WTC11 (cell line): ENCODE data around the gene ADGRL4. TPM values are rescaled to one million over a fixed set of nuclear protein-coding genes. Genes with fewer than 3 reads are reported as not detected.

ENCODE experiments used
- ATAC-seq: fragments of 200-7000 bp; cut with Tn5 transposase; 2 replicates; pipeline ENCODE4 v1.10.0; 2021; ENCODE audit warnings: mild to moderate bottlenecking, moderate library complexity
- CTCF ChIA-PET: fragments of 300-600 bp; sonication (Branson Sonifier 250); formaldehyde crosslinking; loops from one replicate; lab custom pipeline; 2021; ENCODE audit warnings: antibody characterized with exemption; lab: Charles Lee
- POLR2A ChIA-PET: fragments of 350-600 bp; sonication (Branson Sonifier 250); formaldehyde crosslinking; loops from one replicate; lab custom pipeline; 2021; ENCODE audit warnings: antibody characterized with exemption; lab: Charles Lee
- DNase-seq: peaks from one replicate; pipeline ENCODE4 v3.0.0; 2021; ENCODE audit warnings: low spot score
- H3K27ac Mint-ChIP-seq: 2 replicates; pipeline ENCODE4 v1.8.0; 2021; ENCODE audit warnings: mixed read lengths
- H3K27me3 Mint-ChIP-seq: 2 replicates; pipeline ENCODE4 v1.8.0; 2021; ENCODE audit warnings: low read depth, mild to moderate bottlenecking, moderate library complexity, mixed read lengths
- H3K36me3 Mint-ChIP-seq: 2 replicates; pipeline ENCODE4 v1.8.0; 2021; ENCODE audit warnings: mixed read lengths
- H3K4me1 Mint-ChIP-seq: 2 replicates; pipeline ENCODE4 v1.8.0; 2022; ENCODE audit warnings: mixed read lengths
- H3K4me3 Mint-ChIP-seq: 2 replicates; pipeline ENCODE4 v1.8.0; 2021; ENCODE audit warnings: mild to moderate bottlenecking, moderate library complexity, mixed read lengths
- H3K9me3 Mint-ChIP-seq: 2 replicates; pipeline ENCODE4 v1.8.0; 2021; ENCODE audit warnings: mixed read lengths
- ATF1 ChIP-seq: sonication (generic); formaldehyde crosslinking; IDR thresholded peaks from 2 replicates; pipeline ENCODE4 v1.8.1; 2023; ENCODE audit warnings: mild to moderate bottlenecking, moderate library complexity, missing genetic modification reagents
- CREB1 ChIP-seq: sonication (generic); formaldehyde crosslinking; IDR thresholded peaks from 2 replicates; pipeline ENCODE4 v1.8.0; 2023; ENCODE audit warnings: mild to moderate bottlenecking, missing genetic modification reagents
- FOXP1 ChIP-seq: sonication (generic); formaldehyde crosslinking; IDR thresholded peaks from 2 replicates; pipeline ENCODE4 v1.8.0; 2022; ENCODE audit warnings: missing genetic modification reagents, mild to moderate bottlenecking, moderate library complexity, borderline replicate concordance
- HMGA2 ChIP-seq: fragments of 250-450 bp; sonication (Bioruptor Pico); IDR thresholded peaks from 2 replicates; pipeline ENCODE4 v1.4.0; 2021; ENCODE audit warnings: mild to moderate bottlenecking, moderate library complexity
- JAZF1 ChIP-seq: fragments of 250-450 bp; sonication (Bioruptor Pico); IDR thresholded peaks from 2 replicates; pipeline ENCODE4 v1.9.0; 2021; ENCODE audit warnings: moderate library complexity, mild to moderate bottlenecking, inconsistent platforms
- NR1H2 ChIP-seq: sonication (generic); formaldehyde crosslinking; IDR thresholded peaks from 2 replicates; pipeline ENCODE4 v1.9.0; 2021; ENCODE audit warnings: mild to moderate bottlenecking, moderate library complexity, missing genetic modification reagents
- RELA ChIP-seq: sonication (generic); formaldehyde crosslinking; IDR thresholded peaks from 2 replicates; pipeline ENCODE4 v1.8.1; 2022; ENCODE audit warnings: missing genetic modification reagents, mild to moderate bottlenecking, borderline replicate concordance
- SMAD4 ChIP-seq: sonication (generic); formaldehyde crosslinking; IDR thresholded peaks from 2 replicates; pipeline ENCODE4 v1.8.0; 2022; ENCODE audit warnings: mild to moderate bottlenecking, missing genetic modification reagents
- SOX15 ChIP-seq: fragments of 250-450 bp; sonication (Bioruptor Pico); IDR thresholded peaks from 2 replicates; pipeline ENCODE4 v1.9.0; 2021; ENCODE audit warnings: mild to moderate bottlenecking
- ZNF317 ChIP-seq: sonication (generic); formaldehyde crosslinking; IDR thresholded peaks from 2 replicates; pipeline ENCODE4 v1.8.1; 2023; ENCODE audit warnings: low read depth, mild to moderate bottlenecking, moderate library complexity, missing genetic modification reagents, borderline replicate concordance
- ZNF423 ChIP-seq: fragments of 250-450 bp; sonication (Bioruptor Pico); IDR thresholded peaks from 2 replicates; pipeline ENCODE4 v2.1.2; 2022; ENCODE audit warnings: mild to moderate bottlenecking, moderate library complexity
- total RNA-seq: library from RNA; stranded (reverse); gene quantifications from 3 replicates; pipeline ENCODE4 v1.2.3, GENCODE V29; 2021
- TF ChIP-seq, protein P1 (sequence below): fragments of 250-450 bp; sonication (Bioruptor Pico); IDR thresholded peaks from 2 replicates; pipeline ENCODE4 v1.8.0; 2021; ENCODE audit warnings: mild to moderate bottlenecking
- TF ChIP-seq, protein P2 (sequence below): sonication (generic); formaldehyde crosslinking; IDR thresholded peaks from 2 replicates; pipeline ENCODE4 v1.8.1; 2023; ENCODE audit warnings: mild to moderate bottlenecking, missing genetic modification reagents
- TF ChIP-seq, protein P3 (sequence below): sonication (generic); formaldehyde crosslinking; IDR thresholded peaks from 2 replicates; pipeline ENCODE4 v1.8.0; 2023; ENCODE audit warnings: missing genetic modification reagents, mild to moderate bottlenecking, borderline replicate concordance
- TF ChIP-seq, protein P4 (sequence below): sonication (generic); formaldehyde crosslinking; IDR thresholded peaks from 2 replicates; pipeline ENCODE4 v1.8.0; 2022; ENCODE audit warnings: mild to moderate bottlenecking, missing genetic modification reagents
- TF ChIP-seq, protein P5 (sequence below): sonication (generic); formaldehyde crosslinking; IDR thresholded peaks from 2 replicates; pipeline ENCODE4 v1.8.1; 2022; ENCODE audit warnings: mild to moderate bottlenecking, missing genetic modification reagents, moderate library complexity, borderline replicate concordance
- TF ChIP-seq, protein P6 (sequence below): fragments of 250-450 bp; sonication (Bioruptor Pico); IDR thresholded peaks from 2 replicates; pipeline ENCODE4 v1.9.0; 2021; ENCODE audit warnings: mild to moderate bottlenecking
- TF ChIP-seq, protein P7 (sequence below): sonication (generic); formaldehyde crosslinking; IDR thresholded peaks from 2 replicates; pipeline ENCODE4 v1.8.0; 2022; ENCODE audit warnings: mild to moderate bottlenecking, missing genetic modification reagents

The ADGRL4 gene
- total RNA-seq, 1 experiment from 2014 or later = 0.37 TPM

DNA sequence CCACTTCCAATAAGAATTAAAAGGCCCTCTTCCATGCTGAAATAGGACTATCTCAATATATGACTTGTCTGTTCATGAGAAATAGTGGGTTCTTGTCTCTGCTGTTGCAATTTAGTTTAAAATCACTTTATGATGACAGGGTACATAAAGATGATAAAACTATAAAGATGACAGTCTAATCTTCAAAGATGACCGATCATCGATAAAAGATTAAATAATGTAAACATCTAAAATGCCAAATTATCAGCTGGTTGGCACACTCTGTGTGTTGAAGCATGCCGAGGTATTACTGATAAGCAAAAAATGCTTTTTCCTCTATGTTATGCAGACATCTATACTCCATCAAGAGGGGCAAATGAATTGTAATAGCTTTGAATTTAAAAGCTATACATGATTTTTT is 89.5 kb downstream of the ADGRL4 start (continued):
- TF ChIP-seq, protein P1, sequence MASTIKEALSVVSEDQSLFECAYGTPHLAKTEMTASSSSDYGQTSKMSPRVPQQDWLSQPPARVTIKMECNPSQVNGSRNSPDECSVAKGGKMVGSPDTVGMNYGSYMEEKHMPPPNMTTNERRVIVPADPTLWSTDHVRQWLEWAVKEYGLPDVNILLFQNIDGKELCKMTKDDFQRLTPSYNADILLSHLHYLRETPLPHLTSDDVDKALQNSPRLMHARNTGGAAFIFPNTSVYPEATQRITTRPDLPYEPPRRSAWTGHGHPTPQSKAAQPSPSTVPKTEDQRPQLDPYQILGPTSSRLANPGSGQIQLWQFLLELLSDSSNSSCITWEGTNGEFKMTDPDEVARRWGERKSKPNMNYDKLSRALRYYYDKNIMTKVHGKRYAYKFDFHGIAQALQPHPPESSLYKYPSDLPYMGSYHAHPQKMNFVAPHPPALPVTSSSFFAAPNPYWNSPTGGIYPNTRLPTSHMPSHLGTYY = no peak

DNA sequence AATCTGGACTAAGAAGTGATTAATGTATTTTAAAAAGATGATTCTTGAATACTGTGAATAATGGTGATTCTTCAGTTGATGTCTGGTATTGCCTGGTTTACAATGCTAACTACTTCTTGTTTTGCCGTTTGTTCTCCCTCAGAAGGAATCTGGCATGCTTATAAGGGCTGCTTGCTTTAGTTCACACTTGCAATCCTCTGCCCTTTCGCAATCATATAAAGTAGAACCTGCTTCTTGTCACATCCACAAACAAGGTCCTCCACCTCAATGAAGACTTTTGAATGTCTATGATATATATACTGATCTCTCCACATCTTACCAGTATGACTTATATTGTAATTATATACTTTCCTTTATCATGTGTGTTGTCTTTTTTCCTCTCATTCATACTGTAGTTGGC is 92.6 kb downstream of the ADGRL4 start:
- Mint-ChIP-seq H3K27me3 (no peaks in the 10 kb centered on the region), H3K4me1 (0 out of 2 replicates have a peak, but pooled peaks cover 3% of the 10 kb centered on the region), H3K9me3 (peaks cover 3% of the 10 kb centered on the region), H3K27ac (no peak overlapping the region), H3K36me3 (no peaks in the 10 kb centered on the region), H3K4me3 (no peak overlapping the region)
- ChIA-PET POLR2A (no interaction called here), CTCF (no interaction called here)
- DNase-seq = no peak
- TF ChIP-seq, protein P2, sequence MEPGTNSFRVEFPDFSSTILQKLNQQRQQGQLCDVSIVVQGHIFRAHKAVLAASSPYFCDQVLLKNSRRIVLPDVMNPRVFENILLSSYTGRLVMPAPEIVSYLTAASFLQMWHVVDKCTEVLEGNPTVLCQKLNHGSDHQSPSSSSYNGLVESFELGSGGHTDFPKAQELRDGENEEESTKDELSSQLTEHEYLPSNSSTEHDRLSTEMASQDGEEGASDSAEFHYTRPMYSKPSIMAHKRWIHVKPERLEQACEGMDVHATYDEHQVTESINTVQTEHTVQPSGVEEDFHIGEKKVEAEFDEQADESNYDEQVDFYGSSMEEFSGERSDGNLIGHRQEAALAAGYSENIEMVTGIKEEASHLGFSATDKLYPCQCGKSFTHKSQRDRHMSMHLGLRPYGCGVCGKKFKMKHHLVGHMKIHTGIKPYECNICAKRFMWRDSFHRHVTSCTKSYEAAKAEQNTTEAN (CRISPR knock-in tag) = no peak
- TF ChIP-seq RELA (CRISPR knock-in tag) = no peak
- TF ChIP-seq, protein P3, sequence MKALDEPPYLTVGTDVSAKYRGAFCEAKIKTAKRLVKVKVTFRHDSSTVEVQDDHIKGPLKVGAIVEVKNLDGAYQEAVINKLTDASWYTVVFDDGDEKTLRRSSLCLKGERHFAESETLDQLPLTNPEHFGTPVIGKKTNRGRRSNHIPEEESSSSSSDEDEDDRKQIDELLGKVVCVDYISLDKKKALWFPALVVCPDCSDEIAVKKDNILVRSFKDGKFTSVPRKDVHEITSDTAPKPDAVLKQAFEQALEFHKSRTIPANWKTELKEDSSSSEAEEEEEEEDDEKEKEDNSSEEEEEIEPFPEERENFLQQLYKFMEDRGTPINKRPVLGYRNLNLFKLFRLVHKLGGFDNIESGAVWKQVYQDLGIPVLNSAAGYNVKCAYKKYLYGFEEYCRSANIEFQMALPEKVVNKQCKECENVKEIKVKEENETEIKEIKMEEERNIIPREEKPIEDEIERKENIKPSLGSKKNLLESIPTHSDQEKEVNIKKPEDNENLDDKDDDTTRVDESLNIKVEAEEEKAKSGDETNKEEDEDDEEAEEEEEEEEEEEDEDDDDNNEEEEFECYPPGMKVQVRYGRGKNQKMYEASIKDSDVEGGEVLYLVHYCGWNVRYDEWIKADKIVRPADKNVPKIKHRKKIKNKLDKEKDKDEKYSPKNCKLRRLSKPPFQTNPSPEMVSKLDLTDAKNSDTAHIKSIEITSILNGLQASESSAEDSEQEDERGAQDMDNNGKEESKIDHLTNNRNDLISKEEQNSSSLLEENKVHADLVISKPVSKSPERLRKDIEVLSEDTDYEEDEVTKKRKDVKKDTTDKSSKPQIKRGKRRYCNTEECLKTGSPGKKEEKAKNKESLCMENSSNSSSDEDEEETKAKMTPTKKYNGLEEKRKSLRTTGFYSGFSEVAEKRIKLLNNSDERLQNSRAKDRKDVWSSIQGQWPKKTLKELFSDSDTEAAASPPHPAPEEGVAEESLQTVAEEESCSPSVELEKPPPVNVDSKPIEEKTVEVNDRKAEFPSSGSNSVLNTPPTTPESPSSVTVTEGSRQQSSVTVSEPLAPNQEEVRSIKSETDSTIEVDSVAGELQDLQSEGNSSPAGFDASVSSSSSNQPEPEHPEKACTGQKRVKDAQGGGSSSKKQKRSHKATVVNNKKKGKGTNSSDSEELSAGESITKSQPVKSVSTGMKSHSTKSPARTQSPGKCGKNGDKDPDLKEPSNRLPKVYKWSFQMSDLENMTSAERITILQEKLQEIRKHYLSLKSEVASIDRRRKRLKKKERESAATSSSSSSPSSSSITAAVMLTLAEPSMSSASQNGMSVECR (CRISPR knock-in tag) = no peak
- TF ChIP-seq JAZF1 (CRISPR knock-in tag) = no peak
- no peak for TF ChIP-seq FOXP1 (CRISPR knock-in tag)
- ATAC-seq = no peak

DNA sequence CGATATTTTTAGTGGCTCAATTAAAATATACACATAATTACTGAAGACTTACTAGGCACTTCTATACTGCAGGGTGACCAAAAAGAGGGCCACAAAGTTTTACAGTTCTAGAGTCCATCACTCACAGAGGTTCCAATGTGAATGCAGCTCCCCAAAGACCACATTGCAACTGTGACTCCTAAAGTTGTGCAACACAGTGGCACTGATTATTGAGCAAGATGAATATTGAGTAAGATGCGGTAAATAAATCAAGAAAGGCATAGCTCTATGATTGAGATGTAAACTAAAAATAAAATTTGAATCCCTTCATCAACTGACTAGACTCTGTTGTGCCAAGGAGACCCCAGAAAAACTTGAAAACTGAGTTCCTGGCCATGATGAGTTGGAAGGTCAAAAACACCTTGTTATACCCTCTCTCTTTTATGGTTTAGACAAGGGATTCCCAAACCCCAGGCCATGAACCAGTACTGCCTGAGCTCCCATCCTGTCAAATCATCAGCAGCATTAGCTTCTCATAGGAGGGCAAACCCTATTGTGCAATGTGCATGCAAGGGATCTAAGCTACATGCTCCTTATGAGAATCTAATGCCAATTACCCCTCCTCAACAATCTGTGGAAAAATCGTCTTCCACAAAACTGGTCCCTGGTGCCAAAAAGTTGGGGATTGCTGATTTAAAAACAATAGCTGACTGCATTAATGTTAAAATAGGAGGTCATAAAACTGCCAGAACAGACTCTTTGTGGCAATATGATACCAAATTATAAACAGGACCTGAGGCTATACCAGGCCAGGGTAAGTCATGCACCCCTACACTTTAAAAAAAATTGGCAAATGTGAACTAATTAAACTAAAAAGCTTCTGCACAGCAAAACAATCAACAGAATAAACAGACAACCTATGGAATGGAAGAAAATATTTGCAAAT is 94.3 kb downstream of the ADGRL4 start:
- ATAC-seq (no peak), DNase-seq (no peak)
- no peak overlapping the region for H3K27ac Mint-ChIP-seq
- peaks cover 3% of the 10 kb centered on the region for H3K9me3 Mint-ChIP-seq
- no peaks in the 10 kb centered on the region for H3K36me3 Mint-ChIP-seq
- no peak overlapping the region for H3K4me3 Mint-ChIP-seq
- ChIA-PET CTCF (no interaction called here), POLR2A (no interaction called here)
- no peaks in the 10 kb centered on the region for H3K27me3 Mint-ChIP-seq
- no peaks in the 10 kb centered on the region for H3K4me1 Mint-ChIP-seq
- TF ChIP-seq NR1H2 (CRISPR knock-in tag) = no peak
- TF ChIP-seq, protein P4, sequence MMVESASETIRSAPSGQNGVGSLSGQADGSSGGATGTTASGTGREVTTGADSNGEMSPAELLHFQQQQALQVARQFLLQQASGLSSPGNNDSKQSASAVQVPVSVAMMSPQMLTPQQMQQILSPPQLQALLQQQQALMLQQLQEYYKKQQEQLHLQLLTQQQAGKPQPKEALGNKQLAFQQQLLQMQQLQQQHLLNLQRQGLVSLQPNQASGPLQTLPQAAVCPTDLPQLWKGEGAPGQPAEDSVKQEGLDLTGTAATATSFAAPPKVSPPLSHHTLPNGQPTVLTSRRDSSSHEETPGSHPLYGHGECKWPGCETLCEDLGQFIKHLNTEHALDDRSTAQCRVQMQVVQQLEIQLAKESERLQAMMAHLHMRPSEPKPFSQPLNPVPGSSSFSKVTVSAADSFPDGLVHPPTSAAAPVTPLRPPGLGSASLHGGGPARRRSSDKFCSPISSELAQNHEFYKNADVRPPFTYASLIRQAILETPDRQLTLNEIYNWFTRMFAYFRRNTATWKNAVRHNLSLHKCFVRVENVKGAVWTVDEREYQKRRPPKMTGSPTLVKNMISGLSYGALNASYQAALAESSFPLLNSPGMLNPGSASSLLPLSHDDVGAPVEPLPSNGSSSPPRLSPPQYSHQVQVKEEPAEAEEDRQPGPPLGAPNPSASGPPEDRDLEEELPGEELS (CRISPR knock-in tag) = no peak
- TF ChIP-seq, protein P5, sequence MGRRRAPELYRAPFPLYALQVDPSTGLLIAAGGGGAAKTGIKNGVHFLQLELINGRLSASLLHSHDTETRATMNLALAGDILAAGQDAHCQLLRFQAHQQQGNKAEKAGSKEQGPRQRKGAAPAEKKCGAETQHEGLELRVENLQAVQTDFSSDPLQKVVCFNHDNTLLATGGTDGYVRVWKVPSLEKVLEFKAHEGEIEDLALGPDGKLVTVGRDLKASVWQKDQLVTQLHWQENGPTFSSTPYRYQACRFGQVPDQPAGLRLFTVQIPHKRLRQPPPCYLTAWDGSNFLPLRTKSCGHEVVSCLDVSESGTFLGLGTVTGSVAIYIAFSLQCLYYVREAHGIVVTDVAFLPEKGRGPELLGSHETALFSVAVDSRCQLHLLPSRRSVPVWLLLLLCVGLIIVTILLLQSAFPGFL (CRISPR knock-in tag) = no peak
- TF ChIP-seq SOX15 (CRISPR knock-in tag) = no peak
- TF ChIP-seq ATF1 (CRISPR knock-in tag) = no peak
- TF ChIP-seq, protein P6, sequence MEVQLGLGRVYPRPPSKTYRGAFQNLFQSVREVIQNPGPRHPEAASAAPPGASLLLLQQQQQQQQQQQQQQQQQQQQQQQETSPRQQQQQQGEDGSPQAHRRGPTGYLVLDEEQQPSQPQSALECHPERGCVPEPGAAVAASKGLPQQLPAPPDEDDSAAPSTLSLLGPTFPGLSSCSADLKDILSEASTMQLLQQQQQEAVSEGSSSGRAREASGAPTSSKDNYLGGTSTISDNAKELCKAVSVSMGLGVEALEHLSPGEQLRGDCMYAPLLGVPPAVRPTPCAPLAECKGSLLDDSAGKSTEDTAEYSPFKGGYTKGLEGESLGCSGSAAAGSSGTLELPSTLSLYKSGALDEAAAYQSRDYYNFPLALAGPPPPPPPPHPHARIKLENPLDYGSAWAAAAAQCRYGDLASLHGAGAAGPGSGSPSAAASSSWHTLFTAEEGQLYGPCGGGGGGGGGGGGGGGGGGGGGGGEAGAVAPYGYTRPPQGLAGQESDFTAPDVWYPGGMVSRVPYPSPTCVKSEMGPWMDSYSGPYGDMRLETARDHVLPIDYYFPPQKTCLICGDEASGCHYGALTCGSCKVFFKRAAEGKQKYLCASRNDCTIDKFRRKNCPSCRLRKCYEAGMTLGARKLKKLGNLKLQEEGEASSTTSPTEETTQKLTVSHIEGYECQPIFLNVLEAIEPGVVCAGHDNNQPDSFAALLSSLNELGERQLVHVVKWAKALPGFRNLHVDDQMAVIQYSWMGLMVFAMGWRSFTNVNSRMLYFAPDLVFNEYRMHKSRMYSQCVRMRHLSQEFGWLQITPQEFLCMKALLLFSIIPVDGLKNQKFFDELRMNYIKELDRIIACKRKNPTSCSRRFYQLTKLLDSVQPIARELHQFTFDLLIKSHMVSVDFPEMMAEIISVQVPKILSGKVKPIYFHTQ (CRISPR knock-in tag) = no peak
- TF ChIP-seq SMAD4 (CRISPR knock-in tag) = no peak
- no peak for TF ChIP-seq ZNF423 (CRISPR knock-in tag)
- no peak for TF ChIP-seq HMGA2 (CRISPR knock-in tag)
- no peak for TF ChIP-seq CREB1 (CRISPR knock-in tag)
- TF ChIP-seq, protein P7, sequence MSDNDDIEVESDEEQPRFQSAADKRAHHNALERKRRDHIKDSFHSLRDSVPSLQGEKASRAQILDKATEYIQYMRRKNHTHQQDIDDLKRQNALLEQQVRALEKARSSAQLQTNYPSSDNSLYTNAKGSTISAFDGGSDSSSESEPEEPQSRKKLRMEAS (CRISPR knock-in tag) = no peak
- TF ChIP-seq ZNF317 (CRISPR knock-in tag) = no peak
